SK-N-MC (cell line): ENCODE results near the gene RRM2.

Experiments
- EZH2 ChIP-seq: fragments of 200-600 bp; sonication (generic); IDR thresholded peaks from one replicate; pipeline ENCODE4 v1.6.1; 2017; ENCODE audit warnings: antibody characterized with exemption
- POLR2AphosphoS5 ChIP-seq: IDR thresholded peaks from 2 replicates; pipeline ENCODE4 v1.6.1; 2012; ENCODE audit warnings: mild to moderate bottlenecking, low read depth, low read length, borderline replicate concordance

- TF ChIP-seq POLR2AphosphoS5 (no peak), EZH2 (peak; percentile 91)
Measured at GRCh38 chr2:10080536-10081304, 41.8 kb upstream of the RRM2 start.
